WTC11 (cell line): ENCODE measurements around the gene FNDC3A. TPM values are rescaled to one million over a fixed set of nuclear protein-coding genes. Genes with fewer than 3 reads are reported as not detected.

Experiments
- ATAC-seq: fragments of 200-7000 bp; cut with Tn5 transposase; 2 replicates; pipeline ENCODE4 v1.10.0; 2021; ENCODE audit warnings: mild to moderate bottlenecking, moderate library complexity
- CTCF ChIA-PET: fragments of 300-600 bp; sonication (Branson Sonifier 250); formaldehyde crosslinking; loops from one replicate; lab custom pipeline; 2021; ENCODE audit warnings: antibody characterized with exemption; lab: Charles Lee
- POLR2A ChIA-PET: fragments of 350-600 bp; sonication (Branson Sonifier 250); formaldehyde crosslinking; loops from one replicate; lab custom pipeline; 2021; ENCODE audit warnings: antibody characterized with exemption; lab: Charles Lee
- DNase-seq: peaks from one replicate; pipeline ENCODE4 v3.0.0; 2021; ENCODE audit warnings: low spot score
- H3K27ac Mint-ChIP-seq: 2 replicates; pipeline ENCODE4 v1.8.0; 2021; ENCODE audit warnings: mixed read lengths
- H3K27me3 Mint-ChIP-seq: 2 replicates; pipeline ENCODE4 v1.8.0; 2021; ENCODE audit warnings: low read depth, mild to moderate bottlenecking, moderate library complexity, mixed read lengths
- H3K36me3 Mint-ChIP-seq: 2 replicates; pipeline ENCODE4 v1.8.0; 2021; ENCODE audit warnings: mixed read lengths
- H3K4me1 Mint-ChIP-seq: 2 replicates; pipeline ENCODE4 v1.8.0; 2022; ENCODE audit warnings: mixed read lengths
- H3K4me3 Mint-ChIP-seq: 2 replicates; pipeline ENCODE4 v1.8.0; 2021; ENCODE audit warnings: mild to moderate bottlenecking, moderate library complexity, mixed read lengths
- H3K9me3 Mint-ChIP-seq: 2 replicates; pipeline ENCODE4 v1.8.0; 2021; ENCODE audit warnings: mixed read lengths
- CREB1 ChIP-seq: sonication (generic); formaldehyde crosslinking; IDR thresholded peaks from 2 replicates; pipeline ENCODE4 v1.8.0; 2023; ENCODE audit warnings: mild to moderate bottlenecking, missing genetic modification reagents
- ESRRA ChIP-seq: sonication (generic); formaldehyde crosslinking; IDR thresholded peaks from 2 replicates; pipeline ENCODE4 v1.8.1; 2022; ENCODE audit warnings: mild to moderate bottlenecking, missing genetic modification reagents, borderline replicate concordance
- FOXK1 ChIP-seq: sonication (generic); formaldehyde crosslinking; IDR thresholded peaks from 2 replicates; pipeline ENCODE4 v1.8.0; 2022; ENCODE audit warnings: mild to moderate bottlenecking, moderate library complexity, missing genetic modification reagents
- HMGA2 ChIP-seq: fragments of 250-450 bp; sonication (Bioruptor Pico); IDR thresholded peaks from 2 replicates; pipeline ENCODE4 v1.4.0; 2021; ENCODE audit warnings: mild to moderate bottlenecking, moderate library complexity
- JUN ChIP-seq: sonication (generic); formaldehyde crosslinking; IDR thresholded peaks from 2 replicates; pipeline ENCODE4 v1.8.0; 2023; ENCODE audit warnings: mild to moderate bottlenecking, missing genetic modification reagents
- NFATC4 ChIP-seq: fragments of 250-450 bp; sonication (Bioruptor Pico); IDR thresholded peaks from 2 replicates; pipeline ENCODE4 v1.9.0; 2021; ENCODE audit warnings: mild to moderate bottlenecking
- PRRX2 ChIP-seq: fragments of 250-450 bp; sonication (Bioruptor Pico); IDR thresholded peaks from 2 replicates; pipeline ENCODE4 v1.8.0; 2021; ENCODE audit warnings: mild to moderate bottlenecking
- RELA ChIP-seq: sonication (generic); formaldehyde crosslinking; IDR thresholded peaks from 2 replicates; pipeline ENCODE4 v1.8.1; 2022; ENCODE audit warnings: missing genetic modification reagents, mild to moderate bottlenecking, borderline replicate concordance
- ZBTB21 ChIP-seq: sonication (generic); formaldehyde crosslinking; IDR thresholded peaks from 2 replicates; pipeline ENCODE4 v1.8.1; 2023; ENCODE audit warnings: mild to moderate bottlenecking, missing genetic modification reagents, borderline replicate concordance
- ZNF396 ChIP-seq: fragments of 250-450 bp; sonication (Bioruptor Pico); IDR thresholded peaks from 2 replicates; pipeline ENCODE4 v1.8.0; 2021; ENCODE audit warnings: mild to moderate bottlenecking, moderate library complexity, borderline replicate concordance
- ZNF671 ChIP-seq: fragments of 250-450 bp; sonication (Bioruptor Pico); IDR thresholded peaks from 2 replicates; pipeline ENCODE4 v1.8.0; 2021; ENCODE audit warnings: mild to moderate bottlenecking
- total RNA-seq: library from RNA; stranded (reverse); gene quantifications from 3 replicates; pipeline ENCODE4 v1.2.3, GENCODE V29; 2021
- TF ChIP-seq, protein P1 (sequence below): fragments of 250-450 bp; sonication (Bioruptor Pico); conservative IDR thresholded peaks from 2 replicates; pipeline ENCODE4 v1.9.0; 2021; ENCODE audit warnings: mild to moderate bottlenecking
- TF ChIP-seq, protein P2 (sequence below): sonication (generic); formaldehyde crosslinking; IDR thresholded peaks from 2 replicates; pipeline ENCODE4 v1.8.1; 2023; ENCODE audit warnings: mild to moderate bottlenecking, missing genetic modification reagents, moderate library complexity
- TF ChIP-seq, protein P3 (sequence below): sonication (generic); formaldehyde crosslinking; IDR thresholded peaks from 2 replicates; pipeline ENCODE4 v1.8.0; 2022; ENCODE audit warnings: mild to moderate bottlenecking, missing genetic modification reagents
- TF ChIP-seq, protein P4 (sequence below): sonication (generic); formaldehyde crosslinking; IDR thresholded peaks from 2 replicates; pipeline ENCODE4 v1.8.0; 2022; ENCODE audit warnings: mild to moderate bottlenecking, missing genetic modification reagents
- TF ChIP-seq, protein P5 (sequence below): sonication (generic); formaldehyde crosslinking; IDR thresholded peaks from 2 replicates; pipeline ENCODE4 v1.8.0; 2023; ENCODE audit warnings: missing genetic modification reagents
- TF ChIP-seq, protein P6 (sequence below): sonication (generic); formaldehyde crosslinking; IDR thresholded peaks from 2 replicates; pipeline ENCODE4 v1.8.0; 2022; ENCODE audit warnings: mild to moderate bottlenecking, missing genetic modification reagents
- TF ChIP-seq, protein P7 (sequence below): fragments of 250-450 bp; sonication (Bioruptor Pico); IDR thresholded peaks from 2 replicates; pipeline ENCODE4 v1.9.0; 2021; ENCODE audit warnings: mild to moderate bottlenecking, borderline replicate concordance

The FNDC3A gene
- total RNA-seq, 1 experiment from 2014 or later = 24.8 TPM

DNA sequence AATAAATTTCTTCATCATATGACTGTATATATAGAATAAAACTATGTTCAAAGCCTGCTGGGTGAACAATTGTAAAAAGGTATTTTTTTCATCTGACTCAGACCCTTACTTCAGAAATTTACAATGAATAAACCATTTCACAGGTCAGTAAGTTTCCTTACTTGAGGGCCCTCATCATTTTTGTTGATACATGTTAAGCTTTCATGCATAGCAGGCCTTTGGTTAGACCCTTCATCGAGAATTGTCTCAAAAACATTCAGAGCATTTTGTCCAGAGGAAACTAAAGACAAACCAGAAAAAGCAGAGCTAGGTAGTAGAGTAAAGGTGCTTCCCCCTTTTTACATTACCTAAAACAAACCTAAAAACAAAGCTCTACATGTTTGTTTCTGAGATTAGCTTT lies 46.2 kb downstream of the FNDC3A start (continued):
- TF ChIP-seq, protein P1, sequence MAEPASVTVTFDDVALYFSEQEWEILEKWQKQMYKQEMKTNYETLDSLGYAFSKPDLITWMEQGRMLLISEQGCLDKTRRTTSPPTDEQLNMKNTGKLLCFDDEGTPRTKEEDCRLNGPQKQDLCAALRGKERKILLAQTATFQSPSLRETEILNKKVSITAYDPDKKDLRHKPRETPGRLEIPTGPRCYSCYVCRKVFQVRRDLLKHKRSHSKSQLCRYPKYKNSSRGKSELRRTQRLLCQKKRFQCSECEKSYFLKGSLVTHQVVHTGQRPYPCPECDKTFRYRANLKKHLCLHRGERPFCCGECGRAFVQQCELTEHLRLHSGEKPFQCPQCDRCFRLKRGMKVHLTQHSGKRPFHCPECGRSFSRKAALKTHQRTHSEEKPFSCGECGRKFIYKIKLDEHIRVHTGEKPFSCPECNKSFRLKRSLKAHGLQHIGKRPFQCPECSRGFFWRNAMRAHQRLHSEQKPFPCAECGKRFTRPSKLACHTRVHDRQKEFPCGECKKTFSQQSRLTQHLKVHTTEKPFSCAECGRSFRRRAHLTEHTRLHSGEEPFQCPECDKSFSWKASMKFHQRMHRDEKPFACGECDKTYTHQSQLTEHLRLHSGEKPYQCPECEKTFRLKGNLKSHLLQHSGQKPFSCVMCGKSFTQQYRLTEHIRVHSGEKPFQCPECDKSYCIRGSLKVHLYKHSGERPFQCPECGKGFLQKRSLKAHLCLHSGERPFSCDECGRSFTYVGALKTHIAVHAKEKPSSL (CRISPR knock-in tag) = no peak
- TF ChIP-seq, protein P2, sequence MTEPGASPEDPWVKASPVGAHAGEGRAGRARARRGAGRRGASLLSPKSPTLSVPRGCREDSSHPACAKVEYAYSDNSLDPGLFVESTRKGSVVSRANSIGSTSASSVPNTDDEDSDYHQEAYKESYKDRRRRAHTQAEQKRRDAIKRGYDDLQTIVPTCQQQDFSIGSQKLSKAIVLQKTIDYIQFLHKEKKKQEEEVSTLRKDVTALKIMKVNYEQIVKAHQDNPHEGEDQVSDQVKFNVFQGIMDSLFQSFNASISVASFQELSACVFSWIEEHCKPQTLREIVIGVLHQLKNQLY (CRISPR knock-in tag) = no peak
- TF ChIP-seq JUN (no peak), HMGA2 (CRISPR knock-in tag) (no peak), CREB1 (CRISPR knock-in tag) (no peak)
- TF ChIP-seq, all 79 proteins: peak for 0

DNA sequence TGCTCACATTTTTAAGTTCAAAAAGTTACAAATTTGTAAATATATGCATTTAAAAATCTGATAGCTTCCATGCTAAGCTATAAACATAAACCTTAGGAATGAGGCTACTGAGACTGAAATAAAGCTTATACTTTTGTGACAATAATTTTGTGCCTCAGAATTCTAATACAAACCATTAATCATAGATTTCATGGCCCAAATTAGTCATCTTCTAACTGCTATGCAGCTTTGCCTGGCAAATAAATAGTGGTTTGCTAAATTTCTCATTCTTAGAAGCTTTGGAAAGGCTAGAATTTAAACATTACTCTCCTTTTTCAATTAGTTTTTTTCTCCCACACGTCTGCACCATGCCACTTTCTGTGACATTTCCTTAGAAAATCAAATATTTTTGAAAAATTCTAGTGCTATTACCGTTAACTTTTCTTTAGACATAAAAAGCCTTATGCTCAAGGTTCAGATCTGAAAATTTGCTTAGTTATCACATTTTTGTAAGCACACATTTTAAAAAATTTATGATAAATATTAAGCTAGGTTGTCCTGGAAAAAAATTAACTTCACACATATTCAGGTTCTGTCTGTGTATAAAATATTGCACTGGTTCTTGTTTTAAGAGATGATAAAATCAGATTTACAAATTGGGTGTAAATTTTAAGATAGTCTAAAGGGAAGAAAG lies 46.9 kb downstream of the FNDC3A start:
- Mint-ChIP-seq H3K36me3 (peaks cover 32% of the 10 kb centered on the region), H3K4me1 (peaks cover 34% of the 10 kb centered on the region), H3K9me3 (peaks cover 24% of the 10 kb centered on the region), H3K27ac (no peak overlapping the region), H3K27me3 (no peaks in the 10 kb centered on the region), H3K4me3 (no peak overlapping the region)
- CTCF ChIA-PET = no interaction called here
- ATAC-seq (no peak), DNase-seq (no peak)
- POLR2A ChIA-PET = no interaction called here
- TF ChIP-seq, protein P3, sequence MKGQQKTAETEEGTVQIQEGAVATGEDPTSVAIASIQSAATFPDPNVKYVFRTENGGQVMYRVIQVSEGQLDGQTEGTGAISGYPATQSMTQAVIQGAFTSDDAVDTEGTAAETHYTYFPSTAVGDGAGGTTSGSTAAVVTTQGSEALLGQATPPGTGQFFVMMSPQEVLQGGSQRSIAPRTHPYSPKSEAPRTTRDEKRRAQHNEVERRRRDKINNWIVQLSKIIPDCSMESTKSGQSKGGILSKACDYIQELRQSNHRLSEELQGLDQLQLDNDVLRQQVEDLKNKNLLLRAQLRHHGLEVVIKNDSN (CRISPR knock-in tag) = no peak
- TF ChIP-seq, protein P4, sequence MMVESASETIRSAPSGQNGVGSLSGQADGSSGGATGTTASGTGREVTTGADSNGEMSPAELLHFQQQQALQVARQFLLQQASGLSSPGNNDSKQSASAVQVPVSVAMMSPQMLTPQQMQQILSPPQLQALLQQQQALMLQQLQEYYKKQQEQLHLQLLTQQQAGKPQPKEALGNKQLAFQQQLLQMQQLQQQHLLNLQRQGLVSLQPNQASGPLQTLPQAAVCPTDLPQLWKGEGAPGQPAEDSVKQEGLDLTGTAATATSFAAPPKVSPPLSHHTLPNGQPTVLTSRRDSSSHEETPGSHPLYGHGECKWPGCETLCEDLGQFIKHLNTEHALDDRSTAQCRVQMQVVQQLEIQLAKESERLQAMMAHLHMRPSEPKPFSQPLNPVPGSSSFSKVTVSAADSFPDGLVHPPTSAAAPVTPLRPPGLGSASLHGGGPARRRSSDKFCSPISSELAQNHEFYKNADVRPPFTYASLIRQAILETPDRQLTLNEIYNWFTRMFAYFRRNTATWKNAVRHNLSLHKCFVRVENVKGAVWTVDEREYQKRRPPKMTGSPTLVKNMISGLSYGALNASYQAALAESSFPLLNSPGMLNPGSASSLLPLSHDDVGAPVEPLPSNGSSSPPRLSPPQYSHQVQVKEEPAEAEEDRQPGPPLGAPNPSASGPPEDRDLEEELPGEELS (CRISPR knock-in tag) = no peak

DNA sequence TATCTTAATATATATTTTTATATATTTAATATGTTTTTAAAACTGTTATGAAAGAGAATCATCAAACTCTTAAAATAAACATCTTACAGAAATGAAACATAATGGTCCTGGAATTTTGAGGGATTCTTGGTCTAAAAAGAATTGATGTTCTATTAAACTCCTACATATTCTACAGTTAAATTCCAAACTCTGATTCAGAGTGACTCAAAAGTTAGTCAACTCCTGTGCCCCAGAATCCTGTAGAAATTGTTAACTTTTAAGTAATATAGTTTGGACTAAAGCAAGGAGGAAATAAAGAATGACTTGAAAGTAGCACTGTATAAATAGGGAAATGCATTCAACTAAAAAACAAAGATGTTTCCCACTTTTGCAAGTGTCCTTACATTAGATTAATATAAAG lies 47.7 kb downstream of the FNDC3A start:
- ATAC-seq (no peak), DNase-seq (no peak)
- H3K27ac Mint-ChIP-seq = no peak overlapping the region
- peaks cover 29% of the 10 kb centered on the region for H3K36me3 Mint-ChIP-seq
- POLR2A ChIA-PET = no interaction called here
- peaks cover 31% of the 10 kb centered on the region for H3K4me1 Mint-ChIP-seq
- TF ChIP-seq, protein P5, sequence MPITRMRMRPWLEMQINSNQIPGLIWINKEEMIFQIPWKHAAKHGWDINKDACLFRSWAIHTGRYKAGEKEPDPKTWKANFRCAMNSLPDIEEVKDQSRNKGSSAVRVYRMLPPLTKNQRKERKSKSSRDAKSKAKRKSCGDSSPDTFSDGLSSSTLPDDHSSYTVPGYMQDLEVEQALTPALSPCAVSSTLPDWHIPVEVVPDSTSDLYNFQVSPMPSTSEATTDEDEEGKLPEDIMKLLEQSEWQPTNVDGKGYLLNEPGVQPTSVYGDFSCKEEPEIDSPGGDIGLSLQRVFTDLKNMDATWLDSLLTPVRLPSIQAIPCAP (CRISPR knock-in tag) = no peak
- TF ChIP-seq ESRRA (CRISPR knock-in tag) (no peak), RELA (CRISPR knock-in tag) (no peak), ZBTB21 (no peak), ZNF396 (CRISPR knock-in tag) (no peak)
- TF ChIP-seq, protein P6, sequence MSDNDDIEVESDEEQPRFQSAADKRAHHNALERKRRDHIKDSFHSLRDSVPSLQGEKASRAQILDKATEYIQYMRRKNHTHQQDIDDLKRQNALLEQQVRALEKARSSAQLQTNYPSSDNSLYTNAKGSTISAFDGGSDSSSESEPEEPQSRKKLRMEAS (CRISPR knock-in tag) = no peak
- TF ChIP-seq, all 79 proteins: peak for 0
- Mint-ChIP-seq H3K27me3 (no peaks in the 10 kb centered on the region), H3K9me3 (peaks cover 24% of the 10 kb centered on the region), H3K4me3 (no peak overlapping the region)
- CTCF ChIA-PET = no interaction called here

DNA sequence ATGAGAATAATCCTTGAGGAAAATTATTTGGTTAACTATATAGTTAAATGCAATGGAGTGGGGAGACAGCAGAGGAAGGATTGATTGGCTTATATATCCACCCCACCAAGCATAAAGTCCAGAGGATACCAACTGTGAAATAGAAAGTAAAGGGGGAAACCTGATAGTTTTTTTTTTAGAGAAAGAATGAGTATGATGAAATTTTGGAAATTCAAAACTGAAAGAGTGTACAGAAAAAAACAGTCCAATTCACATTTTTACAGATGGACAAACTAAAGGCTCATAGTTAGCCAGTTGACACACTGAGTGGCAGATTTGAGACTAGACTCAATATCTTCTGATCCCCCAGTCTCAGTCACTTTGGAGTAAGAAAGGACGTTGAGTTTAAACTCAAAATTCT lies 51.1 kb downstream of the FNDC3A start:
- POLR2A ChIA-PET = no interaction called here
- ATAC-seq (no peak), DNase-seq (no peak)
- Mint-ChIP-seq H3K4me3 (no peak overlapping the region), H3K4me1 (peaks cover 5% of the 10 kb centered on the region), H3K36me3 (peaks cover 15% of the 10 kb centered on the region), H3K27me3 (no peaks in the 10 kb centered on the region), H3K9me3 (peaks cover 9% of the 10 kb centered on the region; the same call in 1 of the 2 replicates), H3K27ac (no peak overlapping the region)
- TF ChIP-seq ZNF671 (CRISPR knock-in tag) = no peak
- TF ChIP-seq PRRX2 (CRISPR knock-in tag) = no peak
- TF ChIP-seq, protein P3 (CRISPR knock-in tag) = no peak
- TF ChIP-seq NFATC4 (CRISPR knock-in tag) = no peak
- TF ChIP-seq, protein P7, sequence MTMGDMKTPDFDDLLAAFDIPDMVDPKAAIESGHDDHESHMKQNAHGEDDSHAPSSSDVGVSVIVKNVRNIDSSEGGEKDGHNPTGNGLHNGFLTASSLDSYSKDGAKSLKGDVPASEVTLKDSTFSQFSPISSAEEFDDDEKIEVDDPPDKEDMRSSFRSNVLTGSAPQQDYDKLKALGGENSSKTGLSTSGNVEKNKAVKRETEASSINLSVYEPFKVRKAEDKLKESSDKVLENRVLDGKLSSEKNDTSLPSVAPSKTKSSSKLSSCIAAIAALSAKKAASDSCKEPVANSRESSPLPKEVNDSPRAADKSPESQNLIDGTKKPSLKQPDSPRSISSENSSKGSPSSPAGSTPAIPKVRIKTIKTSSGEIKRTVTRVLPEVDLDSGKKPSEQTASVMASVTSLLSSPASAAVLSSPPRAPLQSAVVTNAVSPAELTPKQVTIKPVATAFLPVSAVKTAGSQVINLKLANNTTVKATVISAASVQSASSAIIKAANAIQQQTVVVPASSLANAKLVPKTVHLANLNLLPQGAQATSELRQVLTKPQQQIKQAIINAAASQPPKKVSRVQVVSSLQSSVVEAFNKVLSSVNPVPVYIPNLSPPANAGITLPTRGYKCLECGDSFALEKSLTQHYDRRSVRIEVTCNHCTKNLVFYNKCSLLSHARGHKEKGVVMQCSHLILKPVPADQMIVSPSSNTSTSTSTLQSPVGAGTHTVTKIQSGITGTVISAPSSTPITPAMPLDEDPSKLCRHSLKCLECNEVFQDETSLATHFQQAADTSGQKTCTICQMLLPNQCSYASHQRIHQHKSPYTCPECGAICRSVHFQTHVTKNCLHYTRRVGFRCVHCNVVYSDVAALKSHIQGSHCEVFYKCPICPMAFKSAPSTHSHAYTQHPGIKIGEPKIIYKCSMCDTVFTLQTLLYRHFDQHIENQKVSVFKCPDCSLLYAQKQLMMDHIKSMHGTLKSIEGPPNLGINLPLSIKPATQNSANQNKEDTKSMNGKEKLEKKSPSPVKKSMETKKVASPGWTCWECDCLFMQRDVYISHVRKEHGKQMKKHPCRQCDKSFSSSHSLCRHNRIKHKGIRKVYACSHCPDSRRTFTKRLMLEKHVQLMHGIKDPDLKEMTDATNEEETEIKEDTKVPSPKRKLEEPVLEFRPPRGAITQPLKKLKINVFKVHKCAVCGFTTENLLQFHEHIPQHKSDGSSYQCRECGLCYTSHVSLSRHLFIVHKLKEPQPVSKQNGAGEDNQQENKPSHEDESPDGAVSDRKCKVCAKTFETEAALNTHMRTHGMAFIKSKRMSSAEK = no peak
- no peak for TF ChIP-seq FOXK1 (CRISPR knock-in tag)
- CTCF ChIA-PET = no interaction called here
